Fibroblast of mammary gland (primary cell): ENCODE measurements around the gene MASP1.
A peak's percentile ranks its signal among the peaks of the same experiment; 100 is the strongest.

ENCODE experiments used
- DNase-seq: peaks from one replicate; pipeline ENCODE4 v3.0.0-alpha.2; 2010; ENCODE audit warnings: low read depth
- H3K4me3 ChIP-seq: 2 replicates; pipeline ENCODE4 v1.5.1; 2011; ENCODE audit warnings: low read depth, mild to moderate bottlenecking, low read length, moderate library complexity; ENCODE audit not compliant: control insufficient read depth
- CTCF ChIP-seq: conservative IDR thresholded peaks from 2 replicates; pipeline ENCODE4 v1.5.1; 2011; ENCODE audit warnings: low read depth, low read length, inconsistent platforms; ENCODE audit not compliant: control insufficient read depth, insufficient read depth

The MASP1 gene

GRCh38 chr3:187238239-187238638, 53.3 kb downstream of the MASP1 start:
- no peak overlapping the region for H3K4me3 ChIP-seq
- no peak for DNase-seq
- no peak for TF ChIP-seq CTCF

DNA sequence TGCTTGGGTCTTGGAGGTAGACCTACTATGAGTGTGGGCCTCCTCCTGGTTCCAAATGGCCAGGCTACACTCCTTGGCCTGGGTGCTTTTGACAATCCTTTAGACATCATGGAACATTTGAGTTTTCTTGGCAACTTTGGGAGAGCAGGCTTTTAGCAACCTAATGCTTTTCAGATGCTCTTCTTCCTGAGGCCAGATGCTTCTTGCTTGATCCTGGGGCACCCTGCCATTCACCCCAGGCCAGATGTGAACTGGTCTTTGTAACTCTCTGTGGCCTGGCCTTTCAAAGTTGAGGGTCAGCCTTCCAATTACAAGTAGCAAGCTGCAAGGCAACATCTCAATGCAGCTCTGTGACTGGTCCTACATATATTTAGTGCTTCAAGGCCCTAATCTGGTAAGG, 53.8 kb downstream of the MASP1 start:
- H3K4me3 ChIP-seq: no peak overlapping the region
- TF ChIP-seq CTCF: no peak
- peak; percentile 27 for DNase-seq

DNA sequence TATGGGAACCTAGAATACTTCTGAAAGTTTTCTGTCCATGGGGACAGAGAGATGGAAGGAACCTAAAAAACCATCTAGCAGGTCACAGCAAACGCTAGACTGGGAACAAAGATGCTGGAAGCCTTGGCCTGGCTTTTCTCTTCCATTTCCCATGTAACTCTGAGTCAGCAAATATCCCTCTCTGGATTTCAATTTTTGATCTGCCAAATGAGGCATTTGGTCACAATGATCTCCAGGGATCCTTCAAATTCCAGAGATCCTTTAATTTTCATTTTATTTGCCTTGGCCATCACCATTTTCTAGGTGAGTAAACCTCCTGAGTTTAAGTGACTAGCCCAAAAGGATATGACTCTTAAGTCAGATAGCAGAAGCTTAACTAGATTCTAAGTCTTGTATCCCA, 54.6 kb downstream of the MASP1 start:
- no peak overlapping the region for H3K4me3 ChIP-seq
- no peak for DNase-seq
- no peak for TF ChIP-seq CTCF

- TF ChIP-seq CTCF: no peak
- no peak overlapping the region for H3K4me3 ChIP-seq
- DNase-seq: peak; percentile 35
Measured at GRCh38 chr3:187230011-187230410, 61.5 kb downstream of the MASP1 start.

DNA sequence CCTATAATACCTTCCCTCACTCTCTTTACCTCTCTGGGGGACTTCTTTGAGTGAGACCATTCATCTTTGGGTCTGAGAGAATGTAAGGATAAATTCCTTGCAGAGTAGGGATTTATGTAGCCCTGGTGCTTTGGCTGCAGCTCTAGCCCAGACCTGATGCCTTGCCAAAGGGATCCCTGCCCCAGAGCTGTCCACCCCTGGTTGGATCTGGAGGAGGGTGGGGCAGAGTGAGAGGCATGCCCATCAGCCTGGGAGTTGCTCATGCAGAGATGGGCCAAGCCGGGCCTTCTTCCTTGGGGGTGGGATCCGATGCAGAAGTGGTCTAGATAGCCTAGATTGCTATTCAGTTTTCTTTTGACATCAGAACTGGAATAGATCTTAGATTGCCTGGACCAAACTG, 62.8 kb downstream of the MASP1 start:
- no peak overlapping the region for H3K4me3 ChIP-seq
- DNase-seq: no peak
- no peak for TF ChIP-seq CTCF

- no peak overlapping the region for H3K4me3 ChIP-seq
- no peak for TF ChIP-seq CTCF
- DNase-seq: peak; percentile 84
Measured at GRCh38 chr3:187227658-187228258, 63.8 kb downstream of the MASP1 start.

DNA sequence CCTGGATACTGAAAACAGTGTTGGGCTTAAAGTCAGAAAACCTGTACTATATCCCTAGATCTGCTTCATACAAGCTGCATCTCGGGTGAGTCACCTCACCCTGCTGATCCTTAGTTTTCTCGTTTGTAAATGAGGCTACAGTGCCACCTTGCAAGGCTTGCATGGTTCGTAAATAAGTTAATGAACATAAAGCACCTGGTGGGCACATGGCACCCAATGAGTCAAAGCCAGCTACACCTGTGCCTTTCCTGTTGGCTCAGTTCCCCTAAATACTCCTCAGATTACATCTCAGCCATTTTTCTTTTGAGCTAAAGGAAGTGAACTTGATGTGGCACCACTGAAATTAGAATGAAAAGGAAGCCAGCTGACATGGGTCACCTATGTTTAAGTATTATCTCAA, 67.7 kb downstream of the MASP1 start:
- DNase-seq: peak; percentile 30
- no peak for TF ChIP-seq CTCF

More for the DNA sequence above, 67.7 kb downstream of the MASP1 start:
- H3K4me3 ChIP-seq: no peak overlapping the region
